ENCODE measurements around the gene PCDHGC4.

GRCh38 chr5:141476132-141476911 is 8.5 kb upstream of the PCDHGC4 start:
- TF ChIP-seq POLR2A (IDR thresholded peaks at IDR 0.05), result no peak
- TF ChIP-seq, protein P1, sequence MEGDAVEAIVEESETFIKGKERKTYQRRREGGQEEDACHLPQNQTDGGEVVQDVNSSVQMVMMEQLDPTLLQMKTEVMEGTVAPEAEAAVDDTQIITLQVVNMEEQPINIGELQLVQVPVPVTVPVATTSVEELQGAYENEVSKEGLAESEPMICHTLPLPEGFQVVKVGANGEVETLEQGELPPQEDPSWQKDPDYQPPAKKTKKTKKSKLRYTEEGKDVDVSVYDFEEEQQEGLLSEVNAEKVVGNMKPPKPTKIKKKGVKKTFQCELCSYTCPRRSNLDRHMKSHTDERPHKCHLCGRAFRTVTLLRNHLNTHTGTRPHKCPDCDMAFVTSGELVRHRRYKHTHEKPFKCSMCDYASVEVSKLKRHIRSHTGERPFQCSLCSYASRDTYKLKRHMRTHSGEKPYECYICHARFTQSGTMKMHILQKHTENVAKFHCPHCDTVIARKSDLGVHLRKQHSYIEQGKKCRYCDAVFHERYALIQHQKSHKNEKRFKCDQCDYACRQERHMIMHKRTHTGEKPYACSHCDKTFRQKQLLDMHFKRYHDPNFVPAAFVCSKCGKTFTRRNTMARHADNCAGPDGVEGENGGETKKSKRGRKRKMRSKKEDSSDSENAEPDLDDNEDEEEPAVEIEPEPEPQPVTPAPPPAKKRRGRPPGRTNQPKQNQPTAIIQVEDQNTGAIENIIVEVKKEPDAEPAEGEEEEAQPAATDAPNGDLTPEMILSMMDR (IDR thresholded peaks at IDR 0.05), result no peak
